ENCODE results near the gene RECQL5.
"Not testable (repeated sequence)": the region's sequence is repeated elsewhere in the genome, so short reads cannot be mapped to it uniquely, and the experiment has no call there.

The RECQL5 gene

GRCh38 chr17:75589012-75589918 lies 77.7 kb downstream of the RECQL5 start:
- peak; percentile 100 for DNase-seq (ENCODE audit: insufficient read length, low spot score)
- peak; percentile 24; the same call in 1 of the 2 replicates for TF ChIP-seq POLR2A (IDR thresholded peaks at IDR 0.05; ENCODE audit: low read depth, low read length)
- no peak for FAIRE-seq

- no peak for TF ChIP-seq POLR2A (IDR thresholded peaks at IDR 0.05; ENCODE audit: low read depth, low read length)
Observed at GRCh38 chr17:75588596-75589011, 78.3 kb downstream of the RECQL5 start.

GRCh38 chr17:75587675-75588595 lies 79.0 kb downstream of the RECQL5 start, which contains the start of gene MYO15B:
MYO15B (plus strand) TSS chr17:75587800; CDS start chr17:75588058, 258 bp downstream.
- FAIRE-seq (no peak), DNase-seq (ENCODE audit: insufficient read length, low spot score) (no peak)
- TF ChIP-seq POLR2A (IDR thresholded peaks at IDR 0.05; ENCODE audit: low read depth, low read length), result no peak

More at GRCh38 chr17:75588596-75589011, 78.3 kb downstream of the RECQL5 start:
- no peak for DNase-seq (ENCODE audit: insufficient read length, low spot score)
- FAIRE-seq, result no peak

GRCh38 chr17:75584849-75585175 lies 82.1 kb downstream of the RECQL5 start:
- no peak for FAIRE-seq
- DNase-seq (ENCODE audit: insufficient read length, low spot score), result no peak
- no peak for TF ChIP-seq POLR2A (IDR thresholded peaks at IDR 0.05; ENCODE audit: low read depth, low read length)

GRCh38 chr17:75583197-75583596 lies 83.8 kb downstream of the RECQL5 start:
- FAIRE-seq, result not testable (repeated sequence)

GRCh38 chr17:75581121-75581725 lies 85.7 kb downstream of the RECQL5 start:
- DNase-seq (ENCODE audit: insufficient read length, low spot score); FAIRE-seq: not testable (repeated sequence)

More at GRCh38 chr17:75583197-75583596, 83.8 kb downstream of the RECQL5 start:
- DNase-seq (ENCODE audit: insufficient read length, low spot score), result not testable (repeated sequence)
